IMR-90 (cell line): ENCODE measurements around the gene ATG9A. TPM values are rescaled to one million over a fixed set of nuclear protein-coding genes. Genes with fewer than 3 reads are reported as not detected.

ENCODE experiments used
- ATAC-seq: fragments of 200-7000 bp; cut with Tn5 transposase; 2 replicates; pipeline ENCODE4 v1.9.1; 2020; ENCODE audit warnings: low read depth, mild to moderate bottlenecking, moderate library complexity
- BruUV-seq: library from RNA; stranded (reverse); fragments of 400-500 nt; replicated peaks from 2 replicates; lab custom pipeline; 2021; lab: Mats Ljungman, UMichigan
- CTCF ChIA-PET: fragments of 300-600 bp; formaldehyde crosslinking; extraction: SDS; loops from one replicate; lab custom pipeline; 2021; ENCODE audit warnings: antibody characterized with exemption; lab: Yijun Ruan, JAX
- POLR2A ChIA-PET: fragments of 300-600 bp; sonication (Branson Sonifier 250); formaldehyde crosslinking; loops from one replicate; lab custom pipeline; 2022; ENCODE audit warnings: antibody characterized with exemption; ENCODE audit not compliant: unreplicated experiment; lab: Charles Lee
- DNase-seq: peaks from one replicate; pipeline ENCODE4 v3.0.0; 2013
- H2AFZ ChIP-seq: replicated peaks from 2 replicates; pipeline ENCODE3; 2013; ENCODE audit warnings: low read length, mild to moderate bottlenecking; ENCODE audit not compliant: poor library complexity
- H2AK5ac ChIP-seq: 2 replicates; pipeline ENCODE4 v1.6.1; 2013; ENCODE audit warnings: low read depth, low read length, inconsistent platforms
- H2AK9ac ChIP-seq: replicated peaks from 2 replicates; pipeline ENCODE3; 2013; ENCODE audit warnings: mild to moderate bottlenecking, low read depth, low read length, moderate library complexity; ENCODE audit not compliant: poor library complexity
- H2BK120ac ChIP-seq: 2 replicates; pipeline ENCODE4 v1.6.1; 2013; ENCODE audit warnings: low read depth, low read length, inconsistent platforms
- H2BK15ac ChIP-seq: 3 replicates; pipeline ENCODE4 v1.6.1; 2013; ENCODE audit warnings: low read depth, low read length, inconsistent platforms
- H2BK20ac ChIP-seq: 2 replicates; pipeline ENCODE4 v1.6.1; 2013; ENCODE audit warnings: low read depth, mild to moderate bottlenecking, inconsistent platforms, low read length, moderate library complexity
- H2BK5ac ChIP-seq: 2 replicates; pipeline ENCODE4 v1.6.1; 2013; ENCODE audit warnings: mild to moderate bottlenecking, low read depth, low read length, inconsistent platforms; ENCODE audit not compliant: poor library complexity, severe bottlenecking
- H3K14ac ChIP-seq: replicated peaks from 2 replicates; pipeline ENCODE4 v1.6.1; 2013; ENCODE audit warnings: low read depth, low read length, inconsistent platforms
- H3K18ac ChIP-seq: 2 replicates; pipeline ENCODE4 v1.6.1; 2013; ENCODE audit warnings: low read depth, low read length, control low read depth
- H3K23ac ChIP-seq: 2 replicates; pipeline ENCODE4 v1.6.1; 2013; ENCODE audit warnings: low read depth, low read length, inconsistent platforms
- H3K27ac ChIP-seq: 2 replicates; pipeline ENCODE4 v1.5.1; 2013; ENCODE audit warnings: mild to moderate bottlenecking, control low read depth, low read length; ENCODE audit not compliant: insufficient read depth
- H3K27me3 ChIP-seq: 2 replicates; pipeline ENCODE4 v1.6.1; 2013; ENCODE audit warnings: low read length; ENCODE audit not compliant: control insufficient read depth, insufficient read depth
- H3K36me3 ChIP-seq: 2 replicates; pipeline ENCODE4 v1.6.1; 2013; ENCODE audit warnings: low read length, mixed read lengths; ENCODE audit not compliant: control insufficient read depth, insufficient read depth
- H3K4ac ChIP-seq: 2 replicates; pipeline ENCODE4 v1.6.1; 2013; ENCODE audit warnings: low read depth, low read length, inconsistent platforms
- H3K4me1 ChIP-seq: 2 replicates; pipeline ENCODE4 v1.6.1; 2013; ENCODE audit warnings: low read length, mixed read lengths; ENCODE audit not compliant: control insufficient read depth, insufficient read depth
- H3K4me2 ChIP-seq: 2 replicates; pipeline ENCODE4 v1.6.1; 2013; ENCODE audit warnings: low read depth, mild to moderate bottlenecking, control low read depth, low read length, moderate library complexity
- H3K4me3 ChIP-seq: 2 replicates; pipeline ENCODE4 v1.5.1; 2013; ENCODE audit warnings: low read depth, mild to moderate bottlenecking, control low read depth, low read length, moderate library complexity; ENCODE audit not compliant: insufficient read depth
- H3K56ac ChIP-seq: 2 replicates; pipeline ENCODE4 v1.6.1; 2013; ENCODE audit warnings: low read length, inconsistent platforms; ENCODE audit not compliant: insufficient read depth; ENCODE audit errors: extremely low read depth
- H3K79me1 ChIP-seq, 2 experiments: 2 replicates each; pipeline ENCODE4 v1.6.1; 2013; ENCODE audit warnings: low read length in 2 of 2, inconsistent platforms in 1 of 2, low read depth in 1 of 2
- H3K9ac ChIP-seq: 2 replicates; pipeline ENCODE4 v1.6.1; 2013; ENCODE audit warnings: low read depth, low read length, control low read depth
- H3K9me1 ChIP-seq: 2 replicates; pipeline ENCODE4 v1.6.1; 2013; ENCODE audit warnings: low read length, inconsistent platforms; ENCODE audit not compliant: insufficient read depth
- H3K9me3 ChIP-seq: 2 replicates; pipeline ENCODE4 v1.6.1; 2013; ENCODE audit warnings: low read length; ENCODE audit not compliant: control insufficient read depth, insufficient read depth
- H4K20me1 ChIP-seq: 2 replicates; pipeline ENCODE4 v1.6.1; 2013; ENCODE audit warnings: low read length, inconsistent platforms; ENCODE audit not compliant: insufficient read depth
- H4K5ac ChIP-seq: 2 replicates; pipeline ENCODE4 v1.6.1; 2013; ENCODE audit warnings: mild to moderate bottlenecking, low read depth, low read length, control low read depth
- H4K8ac ChIP-seq, 2 experiments: 2 replicates each; pipeline ENCODE4 v1.6.1; 2013; ENCODE audit warnings: low read depth in 2 of 2, low read length in 2 of 2, control low read depth in 1 of 2, inconsistent platforms in 1 of 2
- H4K91ac ChIP-seq: 2 replicates; pipeline ENCODE4 v1.6.1; 2013; ENCODE audit warnings: low read depth, low read length, inconsistent platforms; ENCODE audit not compliant: insufficient read depth
- CEBPB ChIP-seq: IDR thresholded peaks from 2 replicates; pipeline ENCODE4 v1.6.1; 2012; ENCODE audit warnings: low read depth, low read length, improper control_type of control experiment
- CHD1 ChIP-seq: IDR thresholded peaks from 2 replicates; pipeline ENCODE4 v1.6.1; 2012; ENCODE audit warnings: low read depth, low read length, improper control_type of control experiment
- CTCF ChIP-seq: conservative IDR thresholded peaks from 2 replicates; pipeline ENCODE4 v1.5.1; 2012; ENCODE audit warnings: mild to moderate bottlenecking, low read depth, low read length, improper control_type of control experiment
- FOS ChIP-seq: fragments of 150-350 bp; IDR thresholded peaks from 2 replicates; pipeline ENCODE4 v1.6.1; 2016; ENCODE audit warnings: low read depth, low read length
- MAZ ChIP-seq: IDR thresholded peaks from 2 replicates; pipeline ENCODE4 v1.6.1; 2012; ENCODE audit warnings: low read depth, mild to moderate bottlenecking, low read length, improper control_type of control experiment, moderate library complexity, borderline replicate concordance
- MXI1 ChIP-seq: IDR thresholded peaks from 2 replicates; pipeline ENCODE4 v1.6.1; 2012; ENCODE audit warnings: low read depth, mild to moderate bottlenecking, low read length, moderate library complexity, borderline replicate concordance
- POLR2A ChIP-seq: IDR thresholded peaks from 2 replicates; pipeline ENCODE4 v1.6.1; 2012; ENCODE audit warnings: mild to moderate bottlenecking, low read depth, low read length
- RAD21 ChIP-seq: IDR thresholded peaks from 2 replicates; pipeline ENCODE4 v1.6.1; 2012; ENCODE audit warnings: low read length, improper control_type of control experiment
- RCOR1 ChIP-seq: IDR thresholded peaks from 2 replicates; pipeline ENCODE4 v1.6.1; 2012; ENCODE audit warnings: mild to moderate bottlenecking, low read length, improper control_type of control experiment; ENCODE audit not compliant: insufficient replicate concordance
- RFX5 ChIP-seq: IDR thresholded peaks from 2 replicates; pipeline ENCODE4 v1.8.0; 2012; ENCODE audit warnings: low read depth, mild to moderate bottlenecking, low read length, moderate library complexity
- SMC3 ChIP-seq: fragments of 150-350 bp; IDR thresholded peaks from 2 replicates; pipeline ENCODE4 v1.6.1; 2016; ENCODE audit warnings: low read depth, mild to moderate bottlenecking, antibody characterized with exemption, low read length, moderate library complexity
- USF2 ChIP-seq: fragments of 150-350 bp; IDR thresholded peaks from 2 replicates; pipeline ENCODE4 v1.6.1; 2017; ENCODE audit warnings: mild to moderate bottlenecking, antibody characterized with exemption, low read length, low read depth
- WGBS, 2 experiments: methylation state at CpG; one replicate each; pipeline versions ENCODE4 v1.1.5 to v1.1.7; 2013; ENCODE audit warnings: missing lambda C conversion rate in 2 of 2; ENCODE audit not compliant: insufficient read length in 1 of 2; ENCODE audit errors: extremely low coverage in 2 of 2; 5-methylcytosine and 5-hydroxymethylcytosine counted together
- dilution Hi-C: fragments of 300-500 bp; cut with HindIII; formaldehyde crosslinking; loops from one replicate; pipeline ENCODE4 v1.14.3; 2018; ENCODE audit warnings: low sequenced_read_pairs; ENCODE audit not compliant: unreplicated experiment
- in situ Hi-C: fragments of 300-500 bp; cut with MboI; formaldehyde crosslinking; loops from 3 replicates; pipeline ENCODE4 v1.14.3; 2019; ENCODE audit warnings: low sequenced_read_pairs, inconsistent platforms, mixed read lengths
- intact Hi-C: fragments of 100-400 bp; cut with micrococcal nuclease; formaldehyde crosslinking; loops from 2 replicates; pipeline ENCODE4 v1.10.0; 2022
- polyA plus RNA-seq, 3 experiments: library from polyadenylated mRNA; depleted of rRNA; stranded (reverse); fragments of >200 nt; gene quantifications; 2 replicates each; pipeline ENCODE4 v1.2.3, GENCODE V29; 2012; ENCODE audit warnings: low replicate concordance in 1 of 3
- total RNA-seq: library from RNA; depleted of rRNA; stranded (reverse); fragments of >200 nt; gene quantifications from 2 replicates; pipeline ENCODE4 v1.2.3, GENCODE V29; 2012

The ATG9A gene
- total and polyA plus RNA-seq, 2 of the 4 experiments (the other 2 are of a cell fraction): 35.1 to 58.3 TPM

- TF ChIP-seq RAD21: no peak
Measured at GRCh38 chr2:219223831-219224610, 5.4 kb downstream of the ATG9A start (continued).

DNA sequence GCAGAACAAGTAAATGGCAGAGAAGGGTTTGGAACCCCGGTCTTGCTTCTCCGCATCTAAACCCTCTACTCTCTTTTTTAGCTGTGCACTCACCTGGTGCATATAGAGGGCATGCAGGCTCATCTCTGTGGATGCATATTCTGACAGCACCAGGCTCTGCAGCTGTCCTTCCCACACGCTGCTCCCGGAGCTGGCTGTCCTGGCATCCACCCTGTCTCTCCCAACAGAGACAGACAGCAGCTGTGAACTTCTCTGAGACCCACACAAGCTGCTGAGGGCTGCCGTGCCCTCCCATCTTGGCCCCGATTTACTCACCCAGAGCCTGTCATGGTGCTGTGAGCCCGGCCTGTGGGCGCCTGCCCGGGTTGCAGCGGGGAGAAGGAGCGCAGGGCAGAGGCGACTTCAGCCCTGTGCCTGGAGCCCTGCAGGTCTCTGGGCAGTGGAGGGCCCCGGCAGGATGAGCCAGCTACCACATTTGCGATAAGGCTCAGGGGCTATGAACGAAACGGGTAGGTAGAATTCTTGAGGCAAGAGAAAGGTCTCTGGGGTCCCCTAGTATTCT lies 7.4 kb downstream of the ATG9A start:
- no peak overlapping the region for H4K5ac ChIP-seq
- in situ Hi-C loops: no loop called here
- H4K91ac ChIP-seq: no peak overlapping the region
- no peaks in the 10 kb centered on the region for H3K27me3 ChIP-seq
- H2AK9ac ChIP-seq: no peak overlapping the region
- no TSS peak for BruUV-seq
- H2AK5ac ChIP-seq: no peak overlapping the region
- H3K18ac ChIP-seq: no peak overlapping the region
- H3K14ac ChIP-seq: no peak overlapping the region
- intact Hi-C loops: no loop called here
- no peaks in the 10 kb centered on the region for H3K9me1 ChIP-seq
- no peak overlapping the region for H2BK5ac ChIP-seq
- H2AFZ ChIP-seq: no peak overlapping the region
- H4K20me1 ChIP-seq: peaks cover 3% of the 10 kb centered on the region
- peaks cover 5% of the 10 kb centered on the region; the same call in 1 of the 2 replicates for H3K4me1 ChIP-seq
- no peak overlapping the region for H3K56ac ChIP-seq
- H4K8ac ChIP-seq: no peak overlapping the region
- H3K4me2 ChIP-seq: no peak overlapping the region
- H3K4me3 ChIP-seq: no peak overlapping the region
- no peak overlapping the region for H2BK15ac ChIP-seq
- no peak for ATAC-seq
- no peak overlapping the region for H3K27ac ChIP-seq
- WGBS, 2 experiments: 92% methylated on average over 8 of the region's 16 CpGs; no CpG with 5 or more reads in 1 of the 2 experiments
- DNase-seq: no peak
- dilution Hi-C loops: no loop called here
- no peak overlapping the region for H2BK20ac ChIP-seq
- H3K23ac ChIP-seq: no peak overlapping the region
- no peak overlapping the region for H3K9ac ChIP-seq
- H3K4ac ChIP-seq: no peak overlapping the region
- H2BK120ac ChIP-seq: no peak overlapping the region
- ChIA-PET POLR2A (no interaction called here), CTCF (no interaction called here)
- peaks cover 7 to 15% of the 10 kb centered on the region in 2 experiments; a peak in 3 of 4 replicates for H3K79me1 ChIP-seq
- H3K9me3 ChIP-seq: no peaks in the 10 kb centered on the region
- H3K36me3 ChIP-seq: peaks cover 57% of the 10 kb centered on the region
- no peak for TF ChIP-seq POLR2A
- no peak for TF ChIP-seq CTCF
- no peak for TF ChIP-seq USF2
- TF ChIP-seq MXI1: no peak
- TF ChIP-seq CEBPB: no peak
- no peak for TF ChIP-seq SMC3
- TF ChIP-seq MAZ: no peak
- no peak for TF ChIP-seq CHD1
- TF ChIP-seq RFX5: no peak
- TF ChIP-seq RCOR1: no peak
- no peak for TF ChIP-seq FOS
